Measurements from ENCODE around the gene HDAC2.

DNA sequence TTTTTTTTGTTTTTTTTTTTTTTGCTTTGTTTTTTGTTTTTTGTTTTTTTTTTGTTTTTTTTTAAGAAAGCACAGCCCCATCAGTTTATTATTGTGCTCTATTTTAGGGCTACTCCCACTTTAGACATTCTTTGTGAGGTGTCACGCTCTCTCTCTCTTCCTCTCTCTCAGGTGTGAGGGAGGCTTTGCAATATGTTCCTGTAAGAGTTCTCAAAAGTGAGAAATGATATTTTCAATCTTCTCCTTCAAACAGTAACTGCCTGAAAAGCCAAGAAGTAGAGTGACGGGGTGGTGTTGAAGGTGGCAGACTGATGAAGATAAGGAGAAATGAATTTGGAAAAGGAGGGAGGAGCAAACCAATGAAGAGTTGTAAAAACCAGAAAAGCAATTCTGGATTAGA, 28.3 kb upstream of the HDAC2 start:
- TF ChIP-seq EZH2 (IDR thresholded peaks at IDR 0.05) (no peak), POLR2AphosphoS5 (IDR thresholded peaks at IDR 0.05; ENCODE audit: borderline replicate concordance, low read depth, low read length) (no peak)

Data from SK-N-MC (cell line).